Spleen (tissue), 11 donors: ENCODE results near the gene RAPH1. TPM values are rescaled to one million over a fixed set of nuclear protein-coding genes. Genes with fewer than 3 reads are reported as not detected.
A peak's percentile ranks its signal among the peaks of the same experiment; 100 is the strongest.
"Not testable (repeated sequence)": the region's sequence is repeated elsewhere in the genome, so short reads cannot be mapped to it uniquely, and the experiment has no call there.

Experiments used
- DNase-seq: peaks from one replicate; pipeline ENCODE4 v3.0.0-alpha.2; 2020
- H3K27ac ChIP-seq, 8 donors: fragments of 200-600 bp; sonication (generic) in 7 of 8; 1 replicate in 4 of 8; 2 replicates in 4 of 8; pipeline versions ENCODE4 v1.5.0 to v1.8.0; 2016 to 2021; ENCODE audit warnings: inconsistent platforms in 4 of 8, mild to moderate bottlenecking in 4 of 8, moderate library complexity in 1 of 8
- H3K27me3 ChIP-seq, 7 donors: fragments of 200-600 bp; sonication (generic) in 6 of 7; replicated peaks in 1 of 7; 1 replicate in 4 of 7; 2 replicates in 3 of 7; pipeline versions ENCODE4 v1.5.0 to v1.8.0; 2016 to 2021; ENCODE audit warnings: inconsistent platforms in 3 of 7, mild to moderate bottlenecking in 1 of 7
- H3K36me3 ChIP-seq, 6 donors: fragments of 200-600 bp; sonication (generic) in 5 of 6; 1 replicate in 4 of 6; 2 replicates in 2 of 6; pipeline versions ENCODE4 v1.5.0 to v1.8.0; 2016 to 2021; ENCODE audit warnings: inconsistent platforms in 2 of 6
- H3K4me1 ChIP-seq, 6 donors: fragments of 200-600 bp; sonication (generic) in 5 of 6; 1 replicate in 3 of 6; 2 replicates in 3 of 6; pipeline versions ENCODE4 v1.5.0 to v1.8.0; 2016 to 2021; ENCODE audit warnings: inconsistent platforms in 3 of 6
- H3K4me3 ChIP-seq, 8 donors: fragments of 200-600 bp; sonication (generic) in 7 of 8; 1 replicate in 4 of 8; 2 replicates in 4 of 8; pipeline versions ENCODE4 v1.5.0 to v1.8.0; 2016 to 2021; ENCODE audit warnings: inconsistent platforms in 4 of 8, mild to moderate bottlenecking in 4 of 8, moderate library complexity in 2 of 8
- H3K9me3 ChIP-seq, 8 donors: fragments of 200-600 bp; sonication (generic) in 7 of 8; 1 replicate in 4 of 8; 2 replicates in 4 of 8; pipeline versions ENCODE4 v1.5.0 to v1.8.0; 2016 to 2021; ENCODE audit warnings: inconsistent platforms in 4 of 8
- CTCF ChIP-seq, 11 experiments: fragments of 200-600 bp in 7 of 11; fragments of 450-650 bp in 4 of 11; sonication (generic) in 4 of 11; IDR thresholded peaks in 8 of 11; conservative IDR thresholded peaks in 3 of 11; 1 replicate in 7 of 11; 2 replicates in 4 of 11; pipeline versions ENCODE4 v1.4.0 to v1.8.0; 2016 to 2021; ENCODE audit warnings: antibody characterized with exemption in 11 of 11, inconsistent platforms in 4 of 11, mild to moderate bottlenecking in 1 of 11
- POLR2A ChIP-seq, 3 donors: fragments of 450-650 bp; IDR thresholded peaks; one replicate each; pipeline ENCODE4 v1.5.1; 2017; ENCODE audit warnings: antibody characterized with exemption in 3 of 3, mild to moderate bottlenecking in 1 of 3
- POLR2AphosphoS5 ChIP-seq, 3 donors: sonication (generic); formaldehyde crosslinking; IDR thresholded peaks; one replicate each; pipeline ENCODE4 v1.5.1; 2017; ENCODE audit warnings: antibody characterized with exemption in 3 of 3
- WGBS, 5 donors: extraction: QIAGEN DNeasy Blood & Tissue Kit in 3 of 5; methylation state at CpG; one replicate each; pipeline versions ENCODE4 v1.1.5 to v1.1.7; 2013 to 2018; 5-methylcytosine and 5-hydroxymethylcytosine counted together
- intact Hi-C: fragments of 100-400 bp; cut with DNase I; formaldehyde crosslinking; loops from one replicate; pipeline ENCODE4 v1.15.0; 2023; ENCODE audit warnings: low total_unique reads
- polyA plus RNA-seq, 3 donors: library from polyadenylated mRNA; stranded (reverse); fragments of 200-250 nt; gene quantifications; one replicate each; pipeline ENCODE4 v1.2.1, GENCODE V29; 2013
- total RNA-seq, 7 donors: library from RNA; depleted of rRNA in 3 of 7; stranded (reverse); fragments of >200 nt in 3 of 7; fragmentation: NEBNext Ultra II Directional in 4 of 7; extraction: Animal tissue kit (Norgen Biotek cat#: 25700) in 4 of 7; gene quantifications; one replicate each; pipeline versions ENCODE4 v1.1.0 to v1.2.1, GENCODE V29; 2016 to 2021
- donor health status: healthy with polysubstance abuse.
- donor health status: DM: no; HTN: no; CAD: no; lungs with moderate emphysema.
- donor health status: DM: no; HTN: no; CAD: no.
- donor health status: Bipolar disorder and iron deficiency.
- donor health status: healthy.
- donor health status: DM: no; HTN: no; CAD: no.
- donor health status: DM: yes; HTN: yes; CAD: no.

Gene RAPH1
- total and polyA plus RNA-seq, 10 donors: 2.6 to 138 (median 70.9) TPM

DNA sequence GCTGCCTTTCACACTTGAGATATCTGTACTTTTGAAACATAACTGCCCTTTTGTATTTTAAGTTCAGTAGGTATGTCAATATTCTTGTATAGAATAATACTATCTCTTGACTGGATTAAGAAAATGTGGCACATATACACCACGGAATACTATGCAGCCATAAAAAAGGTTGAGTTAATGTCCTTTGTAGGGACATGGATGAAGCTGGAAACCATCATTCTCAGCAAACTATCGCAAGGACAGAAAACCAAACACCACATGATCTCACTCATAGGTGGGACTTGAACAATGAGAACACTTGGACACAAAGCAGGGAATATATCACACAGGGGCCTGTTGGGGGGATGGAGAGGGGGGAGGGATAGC, 1.5 kb upstream of the RAPH1 start:
- Histone ChIP-seq H3K9me3 (peaks cover 0 to 21% (median 3%) of the 10 kb centered on the region in 8 donors), H3K27me3 (peaks cover 0 to 50% (median 11%) of the 10 kb centered on the region in 7 donors), H3K4me1 (peaks cover 0 to 31% (median 22%) of the 10 kb centered on the region in 6 donors), H3K27ac (peak overlapping the region in 5 of 8 donors; percentile 68 to 94 (median 92))
- WGBS, 5 donors: 95 to 99% (median 99%) methylated on average over 2 of the region's 2 CpGs
- intact Hi-C loops, H3K36me3 ChIP-seq, H3K4me3 ChIP-seq, DNase-seq: not testable (repeated sequence)

DNA sequence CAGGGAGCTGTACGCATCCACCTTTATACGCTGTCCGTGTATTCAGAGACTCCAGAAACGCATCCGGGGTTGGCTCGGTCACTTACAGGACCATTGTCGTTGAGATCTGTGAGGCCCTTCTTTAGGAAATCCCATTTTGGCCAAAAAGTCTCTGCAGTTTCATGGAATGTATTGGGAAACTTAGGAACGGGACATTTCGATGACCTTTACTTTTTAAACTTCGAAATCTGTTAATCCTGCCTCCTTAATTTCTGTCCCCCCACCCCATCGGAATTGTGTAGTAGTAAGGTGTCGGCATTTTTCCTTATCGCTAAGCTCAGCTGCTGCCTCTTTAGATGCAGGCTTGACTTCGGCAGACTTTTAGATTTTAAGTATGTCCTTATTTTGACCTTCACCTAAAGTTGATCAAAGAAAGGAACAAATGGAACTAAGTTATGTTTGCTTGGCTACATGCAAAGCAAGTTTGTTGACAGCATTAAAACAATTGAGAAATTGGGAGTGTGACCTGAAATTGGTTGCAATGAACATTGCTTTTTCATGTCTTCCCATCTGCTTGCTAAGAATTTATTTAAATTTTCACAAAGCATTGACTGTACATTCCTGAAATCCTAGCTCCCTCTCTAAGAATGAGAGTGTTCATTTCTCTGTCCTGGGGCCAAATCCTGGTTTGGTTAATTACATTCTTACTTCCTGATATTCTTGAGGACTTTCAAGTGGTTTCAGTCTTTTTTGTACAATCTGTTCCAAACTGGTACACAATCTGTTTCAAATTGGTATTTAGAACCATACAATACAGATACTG, 884 bp upstream of the RAPH1 start:
- peaks cover 0 to 56% (median 11%) of the 10 kb centered on the region in 7 donors for H3K27me3 ChIP-seq
- peaks cover 0 to 31% (median 22%) of the 10 kb centered on the region in 6 donors for H3K4me1 ChIP-seq
- no peak for DNase-seq
- WGBS, 5 donors: 22 to 32% (median 26%) methylated on average over 14 of the region's 14 CpGs
- TF ChIP-seq POLR2A (IDR thresholded peaks at IDR 0.05) (no peak), CTCF (IDR thresholded peaks at IDR 0.05 in 8 of 11, conservative IDR thresholded peaks at IDR 0.05 in 3 of 11) (no peak), POLR2AphosphoS5 (IDR thresholded peaks at IDR 0.05) (no peak)
- peak overlapping the region; percentile 22 to 86 (median 62) for H3K4me3 ChIP-seq
- intact Hi-C loops: no loop called here
- H3K36me3 ChIP-seq: no peaks in the 10 kb centered on the region
- peaks cover 0 to 21% (median 3%) of the 10 kb centered on the region in 8 donors for H3K9me3 ChIP-seq
- H3K27ac ChIP-seq: peak overlapping the region; percentile 68 to 95 (median 88)

DNA sequence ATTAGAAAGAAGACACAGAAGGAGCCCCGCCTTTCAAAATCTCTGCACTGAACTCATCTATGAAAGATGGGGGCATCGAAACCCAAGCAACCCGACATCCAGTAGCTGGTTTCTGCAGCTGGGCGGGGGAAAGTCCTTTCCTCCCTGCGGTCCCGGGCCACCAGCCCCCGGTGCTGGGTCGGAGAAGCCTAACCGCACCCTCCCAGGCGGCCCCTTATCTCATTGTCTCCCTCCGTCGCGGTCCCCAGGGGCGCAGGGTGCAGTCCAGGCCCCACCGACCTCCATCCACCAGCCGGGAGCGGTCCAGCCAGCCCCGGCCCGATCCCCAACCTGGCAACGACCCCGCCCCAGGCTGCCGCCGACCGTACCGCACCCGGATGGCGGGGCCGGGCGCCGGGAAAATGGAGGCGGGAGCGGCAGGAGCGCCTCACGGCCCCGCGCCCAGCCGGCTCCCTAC, 452 bp downstream of the RAPH1 start:
- peaks cover 0 to 66% (median 11%) of the 10 kb centered on the region in 7 donors for H3K27me3 ChIP-seq
- TF ChIP-seq POLR2A (IDR thresholded peaks at IDR 0.05) (no peak), POLR2AphosphoS5 (IDR thresholded peaks at IDR 0.05) (no peak), CTCF (IDR thresholded peaks at IDR 0.05 in 8 of 11, conservative IDR thresholded peaks at IDR 0.05 in 3 of 11) (no peak)
- H3K9me3 ChIP-seq: peaks cover 0 to 21% (median 3%) of the 10 kb centered on the region in 8 donors
- H3K4me1 ChIP-seq: peaks cover 0 to 31% (median 22%) of the 10 kb centered on the region in 6 donors
- peak overlapping the region; percentile 52 to 86 (median 76) for H3K4me3 ChIP-seq
- peak; percentile 81 for DNase-seq
- WGBS, 5 donors: 0 to 3% (median 0%) methylated on average over 11 to 37 of the region's 37 CpGs
- H3K36me3 ChIP-seq: no peaks in the 10 kb centered on the region
- H3K27ac ChIP-seq: peak overlapping the region; percentile 63 to 95 (median 90)
- intact Hi-C loops: no loop called here

DNA sequence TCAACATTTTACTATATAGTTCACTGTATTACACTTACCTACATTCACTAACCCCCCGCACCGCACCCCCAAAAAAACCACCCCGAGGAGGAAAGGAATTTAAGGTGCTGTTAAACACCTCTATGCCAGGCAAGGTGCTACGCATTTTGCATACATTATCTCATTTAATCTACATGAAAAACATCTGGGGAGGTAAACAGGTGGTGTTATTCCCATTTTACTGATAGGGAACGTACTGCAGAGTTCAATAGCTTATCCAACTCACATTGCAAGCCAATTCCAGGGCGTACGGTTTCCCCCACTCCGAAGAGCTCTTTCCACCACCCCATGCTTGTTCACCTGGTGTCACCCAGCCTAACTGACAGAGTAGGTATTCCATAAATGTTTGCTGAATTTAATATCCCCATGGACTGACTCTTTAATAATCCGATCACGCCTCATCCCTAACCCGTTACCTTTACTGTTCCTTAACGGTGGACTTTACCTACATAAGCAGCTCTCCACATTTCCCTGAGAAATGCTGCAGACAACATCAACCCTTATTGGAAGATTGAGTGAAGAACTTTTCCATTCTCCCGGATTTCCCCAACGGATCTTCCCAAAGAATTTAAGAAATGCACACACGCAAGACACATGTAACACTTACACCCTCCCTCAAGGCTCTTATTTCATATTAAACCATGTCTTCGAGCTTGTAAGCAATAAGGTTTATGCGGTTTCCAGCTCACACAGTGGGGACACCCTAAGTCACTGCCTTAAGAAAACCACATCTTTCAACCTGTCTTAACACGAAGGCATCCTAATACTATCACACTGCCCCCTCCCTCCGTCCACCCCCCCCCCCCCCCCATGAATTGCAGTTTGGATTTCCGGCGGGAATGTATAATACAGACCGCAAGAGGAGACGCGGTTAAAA, 1.2 kb downstream of the RAPH1 start:
- Histone ChIP-seq H3K4me1 (peaks cover 0 to 31% (median 22%) of the 10 kb centered on the region in 6 donors), H3K27me3 (peaks cover 0 to 70% (median 11%) of the 10 kb centered on the region in 7 donors), H3K27ac (peak overlapping the region; percentile 63 to 95 (median 90)), H3K36me3 (no peaks in the 10 kb centered on the region), H3K9me3 (peaks cover 0 to 20% (median 3%) of the 10 kb centered on the region in 8 donors), H3K4me3 (peak overlapping the region; percentile 52 to 86 (median 76))
- TF ChIP-seq POLR2AphosphoS5 (IDR thresholded peaks at IDR 0.05) (no peak), POLR2A (IDR thresholded peaks at IDR 0.05) (no peak), CTCF (IDR thresholded peaks at IDR 0.05 in 8 of 11, conservative IDR thresholded peaks at IDR 0.05 in 3 of 11) (no peak)
- intact Hi-C loops: no loop called here
- no peak for DNase-seq
- 5 to 16% (median 9%) methylated on average over 23 to 24 of the region's 24 CpGs for WGBS, 5 donors
